ENCODE data around the gene TBC1D17.

DNA sequence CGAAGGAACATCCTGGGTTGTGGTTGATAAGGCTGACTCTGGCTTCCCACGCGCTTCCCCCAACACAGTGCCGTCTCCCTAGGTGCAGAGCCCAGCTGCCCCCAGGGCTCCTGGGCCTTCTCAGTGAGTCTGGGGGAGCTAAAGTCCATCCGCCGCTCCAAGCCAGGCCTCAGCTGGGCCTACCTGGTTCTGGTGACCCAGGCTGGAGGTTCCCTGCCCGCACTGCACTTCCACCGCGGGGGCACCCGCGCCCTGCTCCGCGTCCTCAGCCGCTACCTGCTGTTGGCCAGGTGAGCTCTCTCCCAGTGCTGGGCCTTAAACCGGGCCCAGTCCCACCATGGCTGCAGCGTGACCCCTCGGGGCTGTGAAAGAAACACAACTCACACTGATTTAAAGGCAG, 3.7 kb downstream of the TBC1D17 start:
- TF ChIP-seq CTCF (IDR thresholded peaks at IDR 0.05) (no peak), POLR2A (IDR thresholded peaks at IDR 0.05) (no peak)
